OCI-LY1 (cell line): ENCODE data around the gene UHMK1.

Experiments
- H2AFZ ChIP-seq: fragments of 200-600 bp; sonication (generic), shearing (Covaris generic); 2 replicates; pipeline ENCODE4 v1.6.0; 2014; ENCODE audit warnings: antibody characterized with exemption, mild to moderate bottlenecking, low read length
- H3F3A ChIP-seq: fragments of 200-600 bp; sonication (generic), shearing (Covaris generic); 2 replicates; pipeline ENCODE4 v1.6.0; 2014; ENCODE audit warnings: mild to moderate bottlenecking, antibody characterized with exemption, low read length, moderate library complexity; ENCODE audit not compliant: insufficient read depth
- H3K27ac ChIP-seq: fragments of 200-600 bp; sonication (generic); 2 replicates; pipeline ENCODE4 v1.5.1; 2014; ENCODE audit warnings: low read length, mixed run types, mild to moderate bottlenecking, low read depth; ENCODE audit not compliant: poor library complexity, severe bottlenecking
- H3K27me3 ChIP-seq: fragments of 200-600 bp; sonication (generic); 2 replicates; pipeline ENCODE4 v1.6.0; 2014; ENCODE audit warnings: antibody characterized with exemption, mild to moderate bottlenecking, low read length, moderate library complexity; ENCODE audit not compliant: insufficient read depth
- H3K36me3 ChIP-seq: fragments of 200-600 bp; sonication (generic); 2 replicates; pipeline ENCODE4 v1.6.1; 2014; ENCODE audit warnings: mild to moderate bottlenecking, antibody characterized with exemption, low read length, moderate library complexity, mixed read lengths; ENCODE audit not compliant: insufficient read depth
- H3K4me1 ChIP-seq: fragments of 200-600 bp; sonication (generic); 2 replicates; pipeline ENCODE4 v1.5.1; 2014; ENCODE audit warnings: mild to moderate bottlenecking, low read length, moderate library complexity; ENCODE audit not compliant: insufficient read depth, severe bottlenecking
- H3K4me2 ChIP-seq: fragments of 200-600 bp; sonication (generic), shearing (Covaris generic); 2 replicates; pipeline ENCODE4 v1.6.1; 2014; ENCODE audit warnings: low read length
- H3K4me3 ChIP-seq: fragments of 200-600 bp; sonication (generic); 2 replicates; pipeline ENCODE4 v1.5.1; 2014; ENCODE audit warnings: low read length, low read depth, mild to moderate bottlenecking, mixed read lengths; ENCODE audit not compliant: poor library complexity, severe bottlenecking
- H3K79me2 ChIP-seq: fragments of 200-600 bp; shearing (Covaris generic); 2 replicates; pipeline ENCODE4 v1.6.1; 2016; ENCODE audit warnings: mixed run types, low read length, mixed read lengths; ENCODE audit not compliant: insufficient read depth
- H3K9ac ChIP-seq: fragments of 200-600 bp; sonication (generic), shearing (Covaris generic); 2 replicates; pipeline ENCODE4 v1.6.1; 2014; ENCODE audit warnings: mild to moderate bottlenecking, low read length, mixed read lengths
- H3K9me2 ChIP-seq: fragments of 200-600 bp; sonication (generic), shearing (Covaris generic); 2 replicates; pipeline ENCODE4 v1.6.1; 2014; ENCODE audit warnings: low read depth, mild to moderate bottlenecking, low read length, mixed read lengths
- H3K9me3 ChIP-seq: fragments of 200-600 bp; shearing (Covaris generic); 2 replicates; pipeline ENCODE4 v1.6.1; 2014; ENCODE audit warnings: low read length, mixed read lengths
- H4K20me1 ChIP-seq: fragments of 200-600 bp; sonication (generic), shearing (Covaris generic); 2 replicates; pipeline ENCODE4 v1.6.0; 2016; ENCODE audit warnings: mild to moderate bottlenecking, low read length; ENCODE audit not compliant: insufficient read depth
- CTCF ChIP-seq: fragments of 200-600 bp; sonication (generic), shearing (Covaris generic); IDR thresholded peaks from 2 replicates; pipeline ENCODE4 v1.5.1; 2017; ENCODE audit warnings: mild to moderate bottlenecking, antibody characterized with exemption, low read length, moderate library complexity, mixed read lengths
- EZH2 ChIP-seq: fragments of 200-600 bp; sonication (generic), shearing (Covaris generic); IDR thresholded peaks from 2 replicates; pipeline ENCODE4 v1.8.0; 2017; ENCODE audit warnings: borderline replicate concordance, mixed run types, mild to moderate bottlenecking, antibody characterized with exemption, low read length, moderate library complexity, mixed read lengths

UHMK1 gene

GRCh38 chr1:162535501-162535900 is 37.9 kb downstream of the UHMK1 start:
- no peak overlapping the region for H3K4me3 ChIP-seq
- TF ChIP-seq EZH2 (no peak), CTCF (no peak)
- H3F3A ChIP-seq: no peaks in the 10 kb centered on the region
- H3K36me3 ChIP-seq: no peaks in the 10 kb centered on the region
- no peaks in the 10 kb centered on the region for H3K79me2 ChIP-seq
- H3K9me2 ChIP-seq: no peaks in the 10 kb centered on the region
- no peaks in the 10 kb centered on the region for H3K27me3 ChIP-seq
- H4K20me1 ChIP-seq: no peaks in the 10 kb centered on the region
- H3K4me2 ChIP-seq: no peak overlapping the region
- H3K9me3 ChIP-seq: no peaks in the 10 kb centered on the region
- H2AFZ ChIP-seq: no peak overlapping the region
- H3K9ac ChIP-seq: no peak overlapping the region
- peaks cover 3% of the 10 kb centered on the region for H3K4me1 ChIP-seq
- no peak overlapping the region for H3K27ac ChIP-seq

GRCh38 chr1:162536511-162536910 is 38.9 kb downstream of the UHMK1 start:
- H3K4me2 ChIP-seq: no peak overlapping the region

GRCh38 chr1:162537216-162537615 is 39.6 kb downstream of the UHMK1 start:
- Histone ChIP-seq H3K36me3 (no peaks in the 10 kb centered on the region), H4K20me1 (no peaks in the 10 kb centered on the region), H3K9ac (no peak overlapping the region), H2AFZ (no peak overlapping the region), H3K9me2 (no peaks in the 10 kb centered on the region), H3K4me2 (no peak overlapping the region), H3K27ac (no peak overlapping the region), H3K9me3 (no peaks in the 10 kb centered on the region), H3K27me3 (no peaks in the 10 kb centered on the region), H3K4me1 (no peaks in the 10 kb centered on the region), H3F3A (no peaks in the 10 kb centered on the region), H3K79me2 (no peaks in the 10 kb centered on the region), H3K4me3 (no peak overlapping the region)
- TF ChIP-seq CTCF: no peak
- TF ChIP-seq EZH2: no peak

More at GRCh38 chr1:162536511-162536910, 38.9 kb downstream of the UHMK1 start:
- Histone ChIP-seq H3K79me2 (no peaks in the 10 kb centered on the region), H3K9me3 (no peaks in the 10 kb centered on the region), H3K27ac (no peak overlapping the region), H4K20me1 (no peaks in the 10 kb centered on the region), H3K27me3 (no peaks in the 10 kb centered on the region), H3K4me3 (no peak overlapping the region), H3K9ac (no peak overlapping the region), H3F3A (no peaks in the 10 kb centered on the region), H3K9me2 (no peaks in the 10 kb centered on the region), H3K36me3 (no peaks in the 10 kb centered on the region), H2AFZ (no peak overlapping the region), H3K4me1 (no peaks in the 10 kb centered on the region)
- TF ChIP-seq EZH2 (no peak), CTCF (no peak)
